ENCODE data around the gene PHF5A. TPM values are rescaled to one million over a fixed set of nuclear protein-coding genes. Genes with fewer than 3 reads are reported as not detected.

Gene PHF5A
- total RNA-seq, 1 experiment from 2014 or later: 85.5 TPM

DNA sequence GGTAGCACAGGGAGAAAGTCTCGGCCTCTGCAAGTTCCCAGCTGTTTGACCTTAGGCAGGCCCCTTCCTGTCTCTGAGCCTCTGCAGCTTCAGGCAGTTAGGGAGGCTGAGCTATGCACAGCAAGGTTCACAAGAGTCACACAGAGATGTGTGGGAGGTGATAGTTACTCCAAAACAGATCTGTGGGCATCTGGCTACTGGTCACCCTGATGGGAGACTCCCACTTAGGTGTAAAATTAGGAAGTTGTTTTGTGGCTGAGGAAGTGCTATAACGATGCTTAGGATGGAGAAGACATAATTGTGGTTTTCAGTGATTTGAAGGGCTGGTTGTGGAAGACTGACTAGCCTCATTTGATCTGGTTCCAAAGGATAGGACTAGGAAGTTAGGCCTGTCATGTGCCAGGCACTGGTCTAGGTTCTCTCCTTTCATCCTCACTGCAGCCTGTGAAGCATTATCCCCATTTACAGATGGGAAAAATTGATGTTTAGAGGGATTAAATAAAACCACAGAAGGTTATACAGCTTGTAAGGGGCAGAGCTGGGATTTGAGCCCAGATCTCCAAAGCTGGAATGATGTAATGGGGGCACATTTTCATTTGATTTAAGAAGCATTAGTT, 13.9 kb upstream of the PHF5A start:
- Histone ChIP-seq H3K9me3 (ENCODE audit: low read depth, low read length, poor library complexity, severe bottlenecking) (no peaks in the 10 kb centered on the region), H3K27me3 (replicated peaks; ENCODE audit: insufficient read depth, low read depth, low read length, poor library complexity) (no peaks in the 10 kb centered on the region), H3K36me3 (ENCODE audit: insufficient read depth, low read length, poor library complexity, severe bottlenecking) (no peaks in the 10 kb centered on the region), H3K27ac (ENCODE audit: low read depth, low read length, poor library complexity, severe bottlenecking) (no peak overlapping the region), H3K4me1 (ENCODE audit: insufficient read depth, low read length, poor library complexity, severe bottlenecking) (peaks cover 16% of the 10 kb centered on the region), H3K4me3 (ENCODE audit: low read depth, low read length, poor library complexity, severe bottlenecking) (no peak overlapping the region)
- DNase-seq (ENCODE audit: low spot score): no peak
- ChIA-PET POLR2A (ENCODE audit: low non-redundant PET) (no interaction called here), CTCF (no interaction called here)
- no TSS peak for BruUV-seq (replicated peaks)
- intact Hi-C loops (cut with micrococcal nuclease; ENCODE audit: unreplicated experiment): no loop called here
- TF ChIP-seq, protein P1, sequence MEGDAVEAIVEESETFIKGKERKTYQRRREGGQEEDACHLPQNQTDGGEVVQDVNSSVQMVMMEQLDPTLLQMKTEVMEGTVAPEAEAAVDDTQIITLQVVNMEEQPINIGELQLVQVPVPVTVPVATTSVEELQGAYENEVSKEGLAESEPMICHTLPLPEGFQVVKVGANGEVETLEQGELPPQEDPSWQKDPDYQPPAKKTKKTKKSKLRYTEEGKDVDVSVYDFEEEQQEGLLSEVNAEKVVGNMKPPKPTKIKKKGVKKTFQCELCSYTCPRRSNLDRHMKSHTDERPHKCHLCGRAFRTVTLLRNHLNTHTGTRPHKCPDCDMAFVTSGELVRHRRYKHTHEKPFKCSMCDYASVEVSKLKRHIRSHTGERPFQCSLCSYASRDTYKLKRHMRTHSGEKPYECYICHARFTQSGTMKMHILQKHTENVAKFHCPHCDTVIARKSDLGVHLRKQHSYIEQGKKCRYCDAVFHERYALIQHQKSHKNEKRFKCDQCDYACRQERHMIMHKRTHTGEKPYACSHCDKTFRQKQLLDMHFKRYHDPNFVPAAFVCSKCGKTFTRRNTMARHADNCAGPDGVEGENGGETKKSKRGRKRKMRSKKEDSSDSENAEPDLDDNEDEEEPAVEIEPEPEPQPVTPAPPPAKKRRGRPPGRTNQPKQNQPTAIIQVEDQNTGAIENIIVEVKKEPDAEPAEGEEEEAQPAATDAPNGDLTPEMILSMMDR (conservative IDR thresholded peaks at IDR 0.05; ENCODE audit: low read depth, low read length): no peak
- TF ChIP-seq EZH2 (IDR thresholded peaks at IDR 0.05; ENCODE audit: borderline replicate concordance, low read depth, low read length, poor library complexity, severe bottlenecking): no peak

DNA sequence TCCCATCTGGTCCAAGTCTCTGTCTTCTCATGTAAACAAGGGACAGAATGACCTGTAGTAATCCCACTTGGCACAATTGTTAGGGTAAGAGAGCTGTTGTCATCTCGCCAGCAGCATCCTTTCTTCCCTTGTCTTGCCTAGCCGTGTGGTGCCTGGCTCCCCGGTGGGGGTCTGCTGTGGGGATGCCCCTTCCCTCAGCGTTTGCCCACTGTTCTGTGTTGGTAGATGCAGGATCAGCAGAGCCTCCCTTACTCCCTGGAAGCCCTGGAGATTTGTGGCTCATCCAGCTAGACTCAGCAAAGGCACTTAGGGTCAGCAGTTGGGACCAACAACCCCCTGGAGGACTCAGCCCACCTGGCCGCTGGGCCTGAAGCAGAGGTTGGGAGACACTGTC, 13.4 kb upstream of the PHF5A start:
- intact Hi-C loops (cut with micrococcal nuclease; ENCODE audit: unreplicated experiment): no loop called here
- TF ChIP-seq EZH2 (IDR thresholded peaks at IDR 0.05; ENCODE audit: borderline replicate concordance, low read depth, low read length, poor library complexity, severe bottlenecking): no peak
- TF ChIP-seq, protein P1 (conservative IDR thresholded peaks at IDR 0.05; ENCODE audit: low read depth, low read length): no peak
- ChIA-PET POLR2A (ENCODE audit: low non-redundant PET) (no interaction called here), CTCF (no interaction called here)
- H3K9me3 ChIP-seq (ENCODE audit: low read depth, low read length, poor library complexity, severe bottlenecking): no peaks in the 10 kb centered on the region
- peaks cover 16% of the 10 kb centered on the region for H3K4me1 ChIP-seq (ENCODE audit: insufficient read depth, low read length, poor library complexity, severe bottlenecking)
- BruUV-seq (replicated peaks): no TSS peak
- H3K4me3 ChIP-seq (ENCODE audit: low read depth, low read length, poor library complexity, severe bottlenecking): no peak overlapping the region
- no peaks in the 10 kb centered on the region for H3K27me3 ChIP-seq (replicated peaks; ENCODE audit: insufficient read depth, low read depth, low read length, poor library complexity)
- no peak overlapping the region for H3K27ac ChIP-seq (ENCODE audit: low read depth, low read length, poor library complexity, severe bottlenecking)
- no peaks in the 10 kb centered on the region for H3K36me3 ChIP-seq (ENCODE audit: insufficient read depth, low read length, poor library complexity, severe bottlenecking)
- no peak for DNase-seq (ENCODE audit: low spot score)

DNA sequence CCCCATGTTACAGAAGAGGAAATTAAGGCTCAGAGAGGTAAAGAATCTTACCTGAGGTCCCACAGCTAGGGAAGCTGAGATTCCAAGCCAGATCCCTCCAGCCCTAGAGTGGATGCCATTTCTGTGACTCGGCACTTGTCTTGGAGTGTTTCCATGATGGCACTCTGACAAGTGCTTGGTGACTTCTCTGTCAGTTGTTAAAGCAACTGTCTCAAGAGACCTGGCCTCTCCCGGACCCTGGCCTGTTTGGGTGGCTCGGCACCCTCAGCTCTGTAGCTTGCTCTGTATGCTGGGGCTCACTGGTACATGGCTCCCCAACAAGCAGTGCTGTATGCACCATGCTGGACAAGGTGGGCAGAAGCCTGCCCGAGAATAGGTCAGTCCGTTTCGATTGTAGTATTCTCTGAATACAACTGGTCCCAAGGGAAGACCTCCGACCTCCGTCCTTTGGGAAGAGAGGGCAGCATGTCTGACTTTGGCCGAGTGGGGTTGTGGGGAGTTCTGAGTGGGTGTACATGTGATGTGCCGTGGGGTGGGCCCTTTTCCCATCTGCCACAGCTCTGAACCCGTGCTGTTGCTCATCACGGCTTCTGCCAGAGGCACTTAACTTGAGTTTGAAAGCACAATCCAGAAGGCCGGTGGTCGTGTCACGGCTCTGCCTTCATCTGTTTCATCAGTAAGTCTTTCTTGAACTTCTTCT, 12.8 kb upstream of the PHF5A start:
- TF ChIP-seq, protein P1 (conservative IDR thresholded peaks at IDR 0.05; ENCODE audit: low read depth, low read length): no peak
- POLR2A ChIA-PET (ENCODE audit: low non-redundant PET): no interaction called here
- Histone ChIP-seq H3K4me3 (ENCODE audit: low read depth, low read length, poor library complexity, severe bottlenecking) (no peak overlapping the region), H3K4me1 (ENCODE audit: insufficient read depth, low read length, poor library complexity, severe bottlenecking) (peaks cover 16% of the 10 kb centered on the region), H3K27ac (ENCODE audit: low read depth, low read length, poor library complexity, severe bottlenecking) (no peak overlapping the region), H3K9me3 (ENCODE audit: low read depth, low read length, poor library complexity, severe bottlenecking) (no peaks in the 10 kb centered on the region), H3K27me3 (replicated peaks; ENCODE audit: insufficient read depth, low read depth, low read length, poor library complexity) (no peaks in the 10 kb centered on the region), H3K36me3 (ENCODE audit: insufficient read depth, low read length, poor library complexity, severe bottlenecking) (no peaks in the 10 kb centered on the region)
- DNase-seq (ENCODE audit: low spot score): no peak
- intact Hi-C loops (cut with micrococcal nuclease; ENCODE audit: unreplicated experiment): no loop called here
- BruUV-seq (replicated peaks): no TSS peak
- CTCF ChIA-PET: no interaction called here

Data from A673 (cell line).